GM12873 (cell line): ENCODE measurements around the gene AFM.

Experiments used
- TF ChIP-seq, protein P1 (sequence below): IDR thresholded peaks from 2 replicates; pipeline ENCODE4 v1.5.1; 2012; ENCODE audit warnings: low read depth, mild to moderate bottlenecking, moderate library complexity, low read length, control low read depth; ENCODE audit not compliant: insufficient read depth; ENCODE audit errors: missing control alignments

Gene AFM

GRCh38 chr4:73485085-73485484, 3.5 kb downstream of the AFM start:
- TF ChIP-seq, protein P1, sequence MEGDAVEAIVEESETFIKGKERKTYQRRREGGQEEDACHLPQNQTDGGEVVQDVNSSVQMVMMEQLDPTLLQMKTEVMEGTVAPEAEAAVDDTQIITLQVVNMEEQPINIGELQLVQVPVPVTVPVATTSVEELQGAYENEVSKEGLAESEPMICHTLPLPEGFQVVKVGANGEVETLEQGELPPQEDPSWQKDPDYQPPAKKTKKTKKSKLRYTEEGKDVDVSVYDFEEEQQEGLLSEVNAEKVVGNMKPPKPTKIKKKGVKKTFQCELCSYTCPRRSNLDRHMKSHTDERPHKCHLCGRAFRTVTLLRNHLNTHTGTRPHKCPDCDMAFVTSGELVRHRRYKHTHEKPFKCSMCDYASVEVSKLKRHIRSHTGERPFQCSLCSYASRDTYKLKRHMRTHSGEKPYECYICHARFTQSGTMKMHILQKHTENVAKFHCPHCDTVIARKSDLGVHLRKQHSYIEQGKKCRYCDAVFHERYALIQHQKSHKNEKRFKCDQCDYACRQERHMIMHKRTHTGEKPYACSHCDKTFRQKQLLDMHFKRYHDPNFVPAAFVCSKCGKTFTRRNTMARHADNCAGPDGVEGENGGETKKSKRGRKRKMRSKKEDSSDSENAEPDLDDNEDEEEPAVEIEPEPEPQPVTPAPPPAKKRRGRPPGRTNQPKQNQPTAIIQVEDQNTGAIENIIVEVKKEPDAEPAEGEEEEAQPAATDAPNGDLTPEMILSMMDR, result no peak

GRCh38 chr4:73485596-73485995, 4.1 kb downstream of the AFM start:
- TF ChIP-seq, protein P1, result no peak

- TF ChIP-seq, protein P1, result no peak
These were observed 5.0 kb downstream of the AFM start for GRCh38 chr4:73486497-73486896.

DNA sequence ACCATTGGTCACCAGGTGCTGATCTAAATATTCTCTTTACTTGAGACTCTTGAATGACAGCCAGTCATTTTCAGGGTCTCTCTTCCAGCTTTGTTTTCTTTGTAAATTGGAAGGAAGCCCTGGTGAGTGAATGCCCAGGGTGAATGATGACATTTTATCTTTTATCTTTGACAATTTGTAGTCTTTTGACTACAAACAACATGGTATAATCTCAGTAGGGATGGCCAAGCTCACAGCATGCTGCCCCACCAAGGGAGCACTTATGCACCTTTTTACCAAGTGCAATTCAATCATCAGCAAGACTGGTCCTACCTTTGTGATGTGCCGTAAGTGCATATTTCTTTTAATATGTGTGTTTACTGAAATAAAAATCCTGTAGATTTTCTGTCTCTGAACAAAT, 5.7 kb downstream of the AFM start:
- TF ChIP-seq, protein P1, result no peak

DNA sequence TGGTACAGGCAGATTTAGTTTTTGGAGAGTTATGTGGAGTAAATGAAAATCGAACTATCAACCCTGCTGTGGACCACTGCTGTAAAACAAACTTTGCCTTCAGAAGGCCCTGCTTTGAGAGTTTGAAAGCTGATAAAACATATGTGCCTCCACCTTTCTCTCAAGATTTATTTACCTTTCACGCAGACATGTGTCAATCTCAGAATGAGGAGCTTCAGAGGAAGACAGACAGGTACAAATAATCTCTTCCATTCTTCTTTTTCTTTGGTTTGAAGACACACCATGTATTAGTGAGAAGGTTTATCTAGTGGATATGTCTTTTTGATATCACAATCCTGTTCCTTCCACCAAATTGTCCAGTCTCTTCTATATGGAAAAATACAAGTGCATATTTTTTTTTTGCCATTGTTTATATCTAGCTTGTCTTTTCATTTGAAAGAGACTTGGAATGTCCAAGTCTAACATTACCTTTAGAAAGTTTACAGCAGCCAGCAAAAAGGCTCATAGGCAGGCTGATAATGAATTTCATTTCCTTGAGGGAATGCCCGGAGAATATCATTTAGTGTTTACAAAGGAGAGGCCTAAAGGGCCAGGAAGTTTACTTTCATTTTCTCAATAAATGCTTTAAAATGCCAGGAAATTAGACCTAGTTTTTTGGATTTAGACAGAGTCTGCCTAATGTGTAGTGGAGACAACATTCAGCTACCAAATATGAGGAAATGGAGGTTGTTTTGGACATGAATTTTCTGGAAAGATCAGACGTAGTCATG, 18.6 kb downstream of the AFM start:
- TF ChIP-seq, protein P1, result no peak

- TF ChIP-seq, protein P1, result no peak
These were observed 20.2 kb downstream of the AFM start for GRCh38 chr4:73501664-73502265.

GRCh38 chr4:73505567-73505966, 24.0 kb downstream of the AFM start:
- TF ChIP-seq, protein P1, result no peak
